NCI-H1417 (cell line): Measurements from ENCODE around the gene CRAMP1.
"Not testable (repeated sequence)": the region's sequence is repeated elsewhere in the genome, so short reads cannot be mapped to it uniquely, and the experiment has no call there.

ENCODE experiments used
- DNase-seq, 3 experiments: peaks; one replicate each; lab custom pipeline; 2025; lab: John Stamatoyannopoulos, UW

The CRAMP1 gene

GRCh38 chr16:1713331-1713730 is 101.2 kb downstream of the CRAMP1 start:
- no peak for DNase-seq

- no peak for DNase-seq
Measured at GRCh38 chr16:1713933-1714332, 101.8 kb downstream of the CRAMP1 start.

- no peak for DNase-seq
Measured at GRCh38 chr16:1715220-1715619, 103.1 kb downstream of the CRAMP1 start.

GRCh38 chr16:1718236-1718635 is 106.1 kb downstream of the CRAMP1 start:
- not testable (repeated sequence) for DNase-seq

GRCh38 chr16:1719559-1720229 is 107.5 kb downstream of the CRAMP1 start:
- DNase-seq: not testable (repeated sequence)

- DNase-seq: no peak
Measured at GRCh38 chr16:1721372-1721771, 109.2 kb downstream of the CRAMP1 start.

GRCh38 chr16:1723450-1724147 is 111.4 kb downstream of the CRAMP1 start:
- DNase-seq: peak in 2 of 3 experiments; percentile 26 to 35

GRCh38 chr16:1724491-1724890 is 112.3 kb downstream of the CRAMP1 start:
- DNase-seq: no peak

- DNase-seq: no peak
Measured at GRCh38 chr16:1726661-1727502, 114.7 kb downstream of the CRAMP1 start.
